ENCODE measurements around the gene FBXW7.

- no peak for TF ChIP-seq SPI1 (IDR thresholded peaks at IDR 0.05; ENCODE audit: low read depth, low read length)
- no peak for TF ChIP-seq POLR2AphosphoS5 (IDR thresholded peaks at IDR 0.05; ENCODE audit: low read depth, low read length)
- no peak for TF ChIP-seq POLR2A (IDR thresholded peaks at IDR 0.05; ENCODE audit: low read depth, low read length)
- TF ChIP-seq TAF1 (IDR thresholded peaks at IDR 0.05; ENCODE audit: low read depth, low read length), result no peak
Observed at GRCh38 chr4:152321923-152322322, 214.0 kb downstream of the FBXW7 start.

All from GM12891 (cell line).